Muscle layer of colon (tissue), 2 donors: Measurements from ENCODE around the gene TTLL11.

Source experiments
- H3K27ac ChIP-seq: one replicate; pipeline ENCODE4 v1.7.0; 2013; ENCODE audit warnings: low read depth, mild to moderate bottlenecking, low read length, moderate library complexity
- H3K27me3 ChIP-seq, 2 donors: one replicate each; pipeline ENCODE4 v1.7.0; 2013; ENCODE audit warnings: low read length in 2 of 2, mild to moderate bottlenecking in 2 of 2; ENCODE audit not compliant: insufficient read depth in 2 of 2, control insufficient read depth in 1 of 2
- H3K36me3 ChIP-seq: one replicate; pipeline ENCODE4 v1.7.0; 2013; ENCODE audit warnings: mild to moderate bottlenecking, low read length; ENCODE audit not compliant: insufficient read depth
- H3K4me1 ChIP-seq: one replicate; pipeline ENCODE4 v1.7.0; 2013; ENCODE audit warnings: mild to moderate bottlenecking, low read length; ENCODE audit not compliant: insufficient read depth
- H3K4me3 ChIP-seq, 2 donors: one replicate each; pipeline ENCODE4 v1.7.0; 2013; ENCODE audit warnings: low read length in 2 of 2, low read depth in 1 of 2, mild to moderate bottlenecking in 1 of 2, moderate library complexity in 1 of 2
- H3K9ac ChIP-seq: one replicate; pipeline ENCODE4 v1.7.0; 2013; ENCODE audit warnings: low read length
- H3K9me3 ChIP-seq: one replicate; pipeline ENCODE4 v1.7.0; 2013; ENCODE audit warnings: mild to moderate bottlenecking, low read length
- donor health status: abdominal sarcoma.
- donor health status: Adenocarcinoma of cecum.

The TTLL11 gene

GRCh38 chr9:121814594-121814993, 278.5 kb downstream of the TTLL11 start:
- Histone ChIP-seq H3K9ac (no peak overlapping the region), H3K27me3 (no peaks in the 10 kb centered on the region), H3K9me3 (no peaks in the 10 kb centered on the region), H3K4me1 (no peaks in the 10 kb centered on the region), H3K27ac (no peak overlapping the region), H3K4me3 (no peak overlapping the region), H3K36me3 (no peaks in the 10 kb centered on the region)

- H3K27ac ChIP-seq: no peak overlapping the region
- H3K4me1 ChIP-seq: no peaks in the 10 kb centered on the region
- H3K4me3 ChIP-seq: no peak overlapping the region
- H3K9me3 ChIP-seq: no peaks in the 10 kb centered on the region
- no peaks in the 10 kb centered on the region for H3K27me3 ChIP-seq
- no peak overlapping the region for H3K9ac ChIP-seq
- H3K36me3 ChIP-seq: no peaks in the 10 kb centered on the region
These were observed 279.4 kb downstream of the TTLL11 start for GRCh38 chr9:121813519-121814210.

GRCh38 chr9:121812159-121812735, 280.9 kb downstream of the TTLL11 start:
- Histone ChIP-seq H3K4me1 (no peaks in the 10 kb centered on the region), H3K9ac (no peak overlapping the region), H3K4me3 (no peak overlapping the region), H3K27ac (no peak overlapping the region), H3K27me3 (no peaks in the 10 kb centered on the region), H3K36me3 (no peaks in the 10 kb centered on the region), H3K9me3 (no peaks in the 10 kb centered on the region)

- H3K9me3 ChIP-seq: no peaks in the 10 kb centered on the region
- H3K36me3 ChIP-seq: no peaks in the 10 kb centered on the region
- H3K4me1 ChIP-seq: no peaks in the 10 kb centered on the region
- H3K9ac ChIP-seq: no peak overlapping the region
- H3K4me3 ChIP-seq: no peak overlapping the region
- no peaks in the 10 kb centered on the region for H3K27me3 ChIP-seq
- no peak overlapping the region for H3K27ac ChIP-seq
These were observed 281.4 kb downstream of the TTLL11 start for GRCh38 chr9:121811751-121812150.

- Histone ChIP-seq H3K4me1 (no peaks in the 10 kb centered on the region), H3K9ac (no peak overlapping the region), H3K9me3 (no peaks in the 10 kb centered on the region), H3K36me3 (no peaks in the 10 kb centered on the region), H3K4me3 (no peak overlapping the region), H3K27ac (no peak overlapping the region), H3K27me3 (no peaks in the 10 kb centered on the region)
These were observed 282.0 kb downstream of the TTLL11 start for GRCh38 chr9:121811140-121811539.

GRCh38 chr9:121810489-121810888, 282.6 kb downstream of the TTLL11 start:
- Histone ChIP-seq H3K9me3 (no peaks in the 10 kb centered on the region), H3K27me3 (no peaks in the 10 kb centered on the region), H3K4me1 (no peaks in the 10 kb centered on the region), H3K4me3 (no peak overlapping the region), H3K9ac (no peak overlapping the region), H3K36me3 (no peaks in the 10 kb centered on the region), H3K27ac (no peak overlapping the region)

- Histone ChIP-seq H3K36me3 (no peaks in the 10 kb centered on the region), H3K27ac (no peak overlapping the region), H3K4me3 (no peak overlapping the region), H3K9ac (no peak overlapping the region), H3K9me3 (peaks cover 2% of the 10 kb centered on the region), H3K27me3 (no peaks in the 10 kb centered on the region), H3K4me1 (no peaks in the 10 kb centered on the region)
These were observed 283.6 kb downstream of the TTLL11 start for GRCh38 chr9:121809356-121810050.

GRCh38 chr9:121808781-121809180, 284.3 kb downstream of the TTLL11 start:
- Histone ChIP-seq H3K9ac (no peak overlapping the region), H3K36me3 (no peaks in the 10 kb centered on the region), H3K9me3 (peaks cover 4% of the 10 kb centered on the region), H3K4me1 (no peaks in the 10 kb centered on the region), H3K27ac (no peak overlapping the region), H3K27me3 (no peaks in the 10 kb centered on the region), H3K4me3 (no peak overlapping the region)

GRCh38 chr9:121807823-121808278, 285.3 kb downstream of the TTLL11 start:
- H3K36me3 ChIP-seq: no peaks in the 10 kb centered on the region
- H3K9ac ChIP-seq: no peak overlapping the region
- H3K4me3 ChIP-seq: no peak overlapping the region
- H3K9me3 ChIP-seq: peaks cover 4% of the 10 kb centered on the region
- H3K4me1 ChIP-seq: no peaks in the 10 kb centered on the region
- no peaks in the 10 kb centered on the region for H3K27me3 ChIP-seq
- no peak overlapping the region for H3K27ac ChIP-seq

- no peaks in the 10 kb centered on the region for H3K27me3 ChIP-seq
- H3K27ac ChIP-seq: no peak overlapping the region
- no peaks in the 10 kb centered on the region for H3K4me1 ChIP-seq
- peaks cover 4% of the 10 kb centered on the region for H3K9me3 ChIP-seq
- H3K36me3 ChIP-seq: no peaks in the 10 kb centered on the region
- H3K9ac ChIP-seq: no peak overlapping the region
- H3K4me3 ChIP-seq: no peak overlapping the region
These were observed 285.9 kb downstream of the TTLL11 start for GRCh38 chr9:121807069-121807822.

- Histone ChIP-seq H3K27ac (no peak overlapping the region), H3K27me3 (no peaks in the 10 kb centered on the region), H3K36me3 (no peaks in the 10 kb centered on the region), H3K4me3 (no peak overlapping the region), H3K9me3 (peaks cover 4% of the 10 kb centered on the region), H3K9ac (no peak overlapping the region), H3K4me1 (no peaks in the 10 kb centered on the region)
These were observed 290.4 kb downstream of the TTLL11 start for GRCh38 chr9:121802753-121803152.
